ENCODE measurements around the gene TMEM87B. TPM values are rescaled to one million over a fixed set of nuclear protein-coding genes. Genes with fewer than 3 reads are reported as not detected.

TMEM87B gene
- total RNA-seq, 1 experiment from 2014 or later = 14.8 TPM

- TF ChIP-seq ATF3 (IDR thresholded peaks at IDR 0.05) (no peak), JUND (IDR thresholded peaks at IDR 0.05) (no peak), FOSL1 (IDR thresholded peaks at IDR 0.05; ENCODE audit: low read depth) (no peak), POLR2AphosphoS5 (IDR thresholded peaks at IDR 0.05; ENCODE audit: low read depth, low read length) (no peak), ZFX (IDR thresholded peaks at IDR 0.05) (no peak), SIN3A (IDR thresholded peaks at IDR 0.05; ENCODE audit: low read depth) (no peak), CBX3 (IDR thresholded peaks at IDR 0.05; ENCODE audit: low read depth) (no peak), EZH2phosphoT487 (IDR thresholded peaks at IDR 0.05; ENCODE audit: borderline replicate concordance) (no peak), CTCF (IDR thresholded peaks at IDR 0.05 in 2 of 3, conservative IDR thresholded peaks at IDR 0.05 in 1 of 3; ENCODE audit: borderline replicate concordance in 1 of 3, insufficient read depth in 1 of 3, low read depth in 2 of 3, low read length in 2 of 3) (no peak), CEBPB (IDR thresholded peaks at IDR 0.05; ENCODE audit: low read depth) (no peak), SP1 (IDR thresholded peaks at IDR 0.05; ENCODE audit: low read depth) (no peak)
Measured at GRCh38 chr2:112156152-112156986, 101.3 kb downstream of the TMEM87B start (continued).

DNA sequence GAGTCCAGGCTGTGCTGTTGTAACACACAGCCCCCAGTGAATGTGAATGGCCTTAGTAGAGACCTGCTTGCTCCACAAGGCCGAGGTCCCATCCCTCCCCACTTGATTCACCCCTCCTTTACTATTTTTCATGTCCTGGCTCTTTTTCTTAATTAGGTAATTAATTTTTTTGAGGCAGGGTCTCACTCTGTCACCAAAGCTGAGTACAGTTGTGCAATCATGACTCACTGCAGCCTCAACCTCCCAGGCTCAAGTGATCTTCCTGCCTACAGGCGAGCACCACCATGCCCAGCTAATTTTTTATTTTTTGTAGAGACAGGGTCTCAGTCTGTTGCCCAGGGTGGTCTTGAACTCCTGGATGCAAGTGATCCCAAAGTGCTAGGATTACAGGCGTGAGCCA is 102.4 kb downstream of the TMEM87B start:
- intact Hi-C loops (cut with micrococcal nuclease) = no loop called here
- POLR2A ChIA-PET = no interaction called here
- CTCF ChIA-PET = no interaction called here
- Histone ChIP-seq H3K79me2 (ENCODE audit: insufficient read depth, low read length) (no peaks in the 10 kb centered on the region), H2AFZ (ENCODE audit: low read depth, low read length, poor library complexity, severe bottlenecking) (no peak overlapping the region), H3K27ac (ENCODE audit: low read depth, low read length) (no peak overlapping the region), H3K9me2 (ENCODE audit: insufficient read depth) (no peaks in the 10 kb centered on the region), H3K4me1 (ENCODE audit: control insufficient read depth in 1 of 2, insufficient read depth in 2 of 2, low read length in 2 of 2) (no peaks in the 10 kb centered on the region), H3K4me3 (replicated peaks in 1 of 2; ENCODE audit: low read depth in 1 of 2, low read length in 2 of 2) (no peak overlapping the region), H3K36me3 (ENCODE audit: control insufficient read depth in 1 of 2, insufficient read depth in 2 of 2, low read length in 2 of 2) (no peaks in the 10 kb centered on the region), H3K4me2 (ENCODE audit: low read length) (no peak overlapping the region), H4K20me1 (ENCODE audit: insufficient read depth) (no peaks in the 10 kb centered on the region), H3K9ac (ENCODE audit: low read length) (no peak overlapping the region), H3K27me3 (ENCODE audit: insufficient read depth, low read length) (no peaks in the 10 kb centered on the region), H3K9me3 (ENCODE audit: control insufficient read depth in 1 of 2, insufficient read depth in 1 of 2, low read depth in 1 of 2, low read length in 2 of 2) (no peaks in the 10 kb centered on the region)
- RAD21 ChIA-PET (ENCODE audit: low non-redundant PET in 1 of 2, low total read pairs in 2 of 2, uncharacterized antibody in 2 of 2, unreplicated experiment in 2 of 2) = no interaction called here
- DNase-seq (ENCODE audit: low read depth, low spot score) = no peak
- ATAC-seq = no peak
- BruUV-seq (replicated peaks) = no TSS peak
- TF ChIP-seq SIN3A (IDR thresholded peaks at IDR 0.05; ENCODE audit: low read depth) (no peak), JUND (IDR thresholded peaks at IDR 0.05) (no peak), RAD21 (IDR thresholded peaks at IDR 0.05; ENCODE audit: low read depth) (no peak), EGR1 (IDR thresholded peaks at IDR 0.05; ENCODE audit: low read depth) (no peak), POLR2AphosphoS5 (IDR thresholded peaks at IDR 0.05; ENCODE audit: low read depth, low read length) (no peak), SP1 (IDR thresholded peaks at IDR 0.05; ENCODE audit: low read depth) (no peak), ELF1 (IDR thresholded peaks at IDR 0.05; ENCODE audit: borderline replicate concordance, low read depth) (no peak), ZNF274 (IDR thresholded peaks at IDR 0.05; ENCODE audit: low read depth, low read length) (no peak), SRF (IDR thresholded peaks at IDR 0.05; ENCODE audit: low read depth) (no peak), POLR2A (IDR thresholded peaks at IDR 0.05; ENCODE audit: borderline replicate concordance, extremely low read depth, insufficient read depth, insufficient read length) (no peak), CEBPB (IDR thresholded peaks at IDR 0.05; ENCODE audit: low read depth) (no peak), CBX3 (IDR thresholded peaks at IDR 0.05; ENCODE audit: low read depth) (no peak)
- TF ChIP-seq, protein P1, sequence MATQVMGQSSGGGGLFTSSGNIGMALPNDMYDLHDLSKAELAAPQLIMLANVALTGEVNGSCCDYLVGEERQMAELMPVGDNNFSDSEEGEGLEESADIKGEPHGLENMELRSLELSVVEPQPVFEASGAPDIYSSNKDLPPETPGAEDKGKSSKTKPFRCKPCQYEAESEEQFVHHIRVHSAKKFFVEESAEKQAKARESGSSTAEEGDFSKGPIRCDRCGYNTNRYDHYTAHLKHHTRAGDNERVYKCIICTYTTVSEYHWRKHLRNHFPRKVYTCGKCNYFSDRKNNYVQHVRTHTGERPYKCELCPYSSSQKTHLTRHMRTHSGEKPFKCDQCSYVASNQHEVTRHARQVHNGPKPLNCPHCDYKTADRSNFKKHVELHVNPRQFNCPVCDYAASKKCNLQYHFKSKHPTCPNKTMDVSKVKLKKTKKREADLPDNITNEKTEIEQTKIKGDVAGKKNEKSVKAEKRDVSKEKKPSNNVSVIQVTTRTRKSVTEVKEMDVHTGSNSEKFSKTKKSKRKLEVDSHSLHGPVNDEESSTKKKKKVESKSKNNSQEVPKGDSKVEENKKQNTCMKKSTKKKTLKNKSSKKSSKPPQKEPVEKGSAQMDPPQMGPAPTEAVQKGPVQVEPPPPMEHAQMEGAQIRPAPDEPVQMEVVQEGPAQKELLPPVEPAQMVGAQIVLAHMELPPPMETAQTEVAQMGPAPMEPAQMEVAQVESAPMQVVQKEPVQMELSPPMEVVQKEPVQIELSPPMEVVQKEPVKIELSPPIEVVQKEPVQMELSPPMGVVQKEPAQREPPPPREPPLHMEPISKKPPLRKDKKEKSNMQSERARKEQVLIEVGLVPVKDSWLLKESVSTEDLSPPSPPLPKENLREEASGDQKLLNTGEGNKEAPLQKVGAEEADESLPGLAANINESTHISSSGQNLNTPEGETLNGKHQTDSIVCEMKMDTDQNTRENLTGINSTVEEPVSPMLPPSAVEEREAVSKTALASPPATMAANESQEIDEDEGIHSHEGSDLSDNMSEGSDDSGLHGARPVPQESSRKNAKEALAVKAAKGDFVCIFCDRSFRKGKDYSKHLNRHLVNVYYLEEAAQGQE (IDR thresholded peaks at IDR 0.05; ENCODE audit: low read depth) = no peak

All from HCT116 (cell line).